Common myeloid progenitor, CD34-positive (primary cell): ENCODE measurements around the gene NAA15.
"Not testable (repeated sequence)": the region's sequence is repeated elsewhere in the genome, so short reads cannot be mapped to it uniquely, and the experiment has no call there.

Source experiments
- CTCF ChIA-PET: fragments of 350-600 bp; sonication (Branson Sonifier 250); formaldehyde crosslinking; loops from one replicate; lab custom pipeline; 2021; ENCODE audit warnings: antibody characterized with exemption; lab: Charles Lee
- POLR2A ChIA-PET: fragments of 350-600 bp; sonication (Branson Sonifier 250); formaldehyde crosslinking; loops from one replicate; lab custom pipeline; 2021; ENCODE audit warnings: antibody characterized with exemption; lab: Charles Lee
- DNase-seq, 3 donors: peaks; one replicate each; pipeline versions ENCODE4 v3.0.0 to v3.0.0-alpha.2; 2013
- H3K27ac ChIP-seq, 2 experiments: 1 replicate in 1 of 2; 2 replicates in 1 of 2; pipeline ENCODE4 v1.7.0; 2013; ENCODE audit warnings: inconsistent platforms in 2 of 2, low read length in 2 of 2, mild to moderate bottlenecking in 2 of 2, low read depth in 1 of 2, moderate library complexity in 1 of 2; ENCODE audit not compliant: severe bottlenecking in 2 of 2, insufficient read depth in 1 of 2, poor library complexity in 1 of 2
- H3K27me3 ChIP-seq, 5 experiments: replicated peaks in 2 of 5; 1 replicate in 3 of 5; 2 replicates in 2 of 5; pipeline versions ENCODE4 v1.6.1 to v1.7.0; 2013; ENCODE audit warnings: low read length in 4 of 5, mild to moderate bottlenecking in 2 of 5, moderate library complexity in 2 of 5, inconsistent platforms in 1 of 5; ENCODE audit not compliant: insufficient read depth in 5 of 5, control insufficient read depth in 4 of 5
- H3K36me3 ChIP-seq, 4 experiments: 1 replicate in 2 of 4; 2 replicates in 2 of 4; pipeline versions ENCODE4 v1.6.1 to v1.7.0; 2013; ENCODE audit warnings: low read length in 3 of 4, control low read depth in 1 of 4, mild to moderate bottlenecking in 1 of 4; ENCODE audit not compliant: control insufficient read depth in 4 of 4, insufficient read depth in 4 of 4
- H3K4me1 ChIP-seq, 4 experiments: 1 replicate in 3 of 4; 2 replicates in 1 of 4; pipeline versions ENCODE4 v1.6.1 to v1.7.1; 2013; ENCODE audit warnings: low read length in 3 of 4, mild to moderate bottlenecking in 3 of 4, control low read depth in 1 of 4, inconsistent platforms in 1 of 4, moderate library complexity in 1 of 4; ENCODE audit not compliant: control insufficient read depth in 4 of 4, insufficient read depth in 4 of 4; ENCODE audit errors: control extremely low read depth in 1 of 4
- H3K4me3 ChIP-seq, 7 experiments: 1 replicate in 4 of 7; 2 replicates in 3 of 7; pipeline versions ENCODE4 v1.5.1 to v1.7.0; 2013; ENCODE audit warnings: mild to moderate bottlenecking in 7 of 7, low read length in 6 of 7, moderate library complexity in 6 of 7, inconsistent platforms in 2 of 7, low read depth in 2 of 7, control low read depth in 1 of 7; ENCODE audit not compliant: insufficient read depth in 4 of 7, control insufficient read depth in 1 of 7; ENCODE audit errors: extremely low read depth in 1 of 7
- H3K9me3 ChIP-seq, 5 experiments: 1 replicate in 4 of 5; 2 replicates in 1 of 5; pipeline versions ENCODE4 v1.6.1 to v1.7.1; 2013; ENCODE audit warnings: low read length in 4 of 5, mild to moderate bottlenecking in 2 of 5, inconsistent platforms in 1 of 5, low read depth in 1 of 5, moderate library complexity in 1 of 5; ENCODE audit not compliant: control insufficient read depth in 4 of 5, insufficient read depth in 2 of 5; ENCODE audit errors: control extremely low read depth in 1 of 5
- WGBS: methylation state at CpG from one replicate; pipeline ENCODE4 v1.1.5; 2013; ENCODE audit not compliant: insufficient coverage; 5-methylcytosine and 5-hydroxymethylcytosine counted together

Gene NAA15

GRCh38 chr4:139315221-139315675 is 13.9 kb downstream of the NAA15 start:
- POLR2A ChIA-PET = interaction anchor here (0.8 kb wide), 1 partner anchor 14 kb away, joined by 6 read pairs; the partner anchor contains the start of gene NAA15
- H3K27me3 ChIP-seq = no peaks in the 10 kb centered on the region
- peak overlapping the region in 1 of 2 experiments; percentile 25 for H3K27ac ChIP-seq
- H3K36me3 ChIP-seq = peaks cover 0 to 3% (median 0%) of the 10 kb centered on the region in 4 experiments
- H3K9me3 ChIP-seq = no peaks in the 10 kb centered on the region
- CTCF ChIA-PET = interaction anchor here (1.3 to 1.4 kb wide), 2 partner anchors 10 to 14 kb away, joined by 3 read pairs; partner anchors contain the start of gene NAA15
- H3K4me1 ChIP-seq = peaks cover 5 to 37% (median 25%) of the 10 kb centered on the region in 4 experiments
- WGBS = 93% methylated on average over 5 of the region's 13 CpGs
- DNase-seq = peak in 1 of 3 donors; percentile 25
- H3K4me3 ChIP-seq = no peak overlapping the region

- Histone ChIP-seq H3K27ac (no peak overlapping the region), H3K4me1 (peaks cover 5 to 34% (median 23%) of the 10 kb centered on the region in 4 experiments), H3K36me3 (peaks cover 0 to 3% (median under 1%) of the 10 kb centered on the region in 4 experiments), H3K9me3 (no peaks in the 10 kb centered on the region), H3K4me3 (no peak overlapping the region), H3K27me3 (no peaks in the 10 kb centered on the region)
- CTCF ChIA-PET = interaction anchor here (0.9 to 1.7 kb wide), 3 partner anchors 8 to 23 kb away, joined by 3 read pairs; no protein-coding TSS in a partner anchor
- 92% methylated on average over 2 of the region's 2 CpGs for WGBS
- POLR2A ChIA-PET = no interaction called here
- DNase-seq = peak in 1 of 3 donors; percentile 19
Measured at GRCh38 chr4:139316733-139317132, 15.4 kb downstream of the NAA15 start.

- no peak for DNase-seq
- POLR2A ChIA-PET = no interaction called here
- no peaks in the 10 kb centered on the region for H3K9me3 ChIP-seq
- CTCF ChIA-PET = interaction anchor here (0.9 to 1.7 kb wide), 2 partner anchors 20 to 22 kb away, joined by 3 read pairs; no protein-coding TSS in a partner anchor
- peaks cover 5 to 26% (median 17%) of the 10 kb centered on the region in 4 experiments for H3K4me1 ChIP-seq
- peaks cover 0 to 3% (median under 1%) of the 10 kb centered on the region in 4 experiments for H3K36me3 ChIP-seq
- H3K27ac ChIP-seq = no peak overlapping the region
- no peak overlapping the region for H3K4me3 ChIP-seq
- no peaks in the 10 kb centered on the region for H3K27me3 ChIP-seq
Measured at GRCh38 chr4:139317635-139318034, 16.3 kb downstream of the NAA15 start.

GRCh38 chr4:139319571-139319970 is 18.3 kb downstream of the NAA15 start:
- Histone ChIP-seq H3K9me3 (no peaks in the 10 kb centered on the region), H3K4me3 (no peak overlapping the region), H3K27ac (no peak overlapping the region), H3K27me3 (no peaks in the 10 kb centered on the region), H3K36me3 (peaks cover 0 to 2% (median 0%) of the 10 kb centered on the region in 4 experiments), H3K4me1 (peaks cover 0 to 17% (median 7%) of the 10 kb centered on the region in 4 experiments)
- ChIA-PET CTCF (interaction anchor here (1.0 to 2.2 kb wide), 3 partner anchors 10 to 17 kb away, joined by 3 to 5 read pairs (median 3); partner anchors contain the start of gene NDUFC1), POLR2A (no interaction called here)
- DNase-seq = no peak
- no CpG with 5 or more reads among the region's 1 CpG for WGBS

GRCh38 chr4:139322070-139322469 is 20.8 kb downstream of the NAA15 start:
- peak in 2 of 3 donors; percentile 43 to 66 for DNase-seq
- ChIA-PET CTCF (interaction anchor here (1.0 to 1.6 kb wide), 2 partner anchors 17 to 26 kb away, joined by 3 to 5 read pairs; no protein-coding TSS in a partner anchor), POLR2A (interaction anchor here (1.6 kb wide), 1 partner anchor 21 kb away, joined by 5 read pairs; the partner anchor contains the start of gene NAA15)
- H3K9me3 ChIP-seq, H3K27ac ChIP-seq, H3K4me3 ChIP-seq, H3K4me1 ChIP-seq, H3K36me3 ChIP-seq, H3K27me3 ChIP-seq: not testable (repeated sequence)
- 78% methylated on average over 1 of the region's 1 CpG for WGBS

- H3K36me3 ChIP-seq, H3K27ac ChIP-seq, H3K9me3 ChIP-seq, H3K27me3 ChIP-seq, H3K4me3 ChIP-seq, DNase-seq, H3K4me1 ChIP-seq: not testable (repeated sequence)
- ChIA-PET POLR2A (interaction anchor here (1.6 kb wide), 1 partner anchor 22 kb away, joined by 5 read pairs; the partner anchor contains the start of gene NAA15), CTCF (interaction anchor here (1.0 to 1.6 kb wide), 3 partner anchors 9 to 27 kb away, joined by 3 to 5 read pairs (median 3); no protein-coding TSS in a partner anchor)
- WGBS = 100% methylated on average over 6 of the region's 6 CpGs
Measured at GRCh38 chr4:139322541-139322940, 21.2 kb downstream of the NAA15 start.

- no peak overlapping the region for H3K27ac ChIP-seq
- H3K4me3 ChIP-seq = no peak overlapping the region
- H3K36me3 ChIP-seq = peaks cover 2 to 12% (median 7%) of the 10 kb centered on the region in 4 experiments
- CTCF ChIA-PET = interaction anchor here (0.7 to 1.1 kb wide), 4 partner anchors 9 to 106 kb away, joined by 3 to 4 read pairs (median 3); no protein-coding TSS in a partner anchor
- H3K27me3 ChIP-seq = no peaks in the 10 kb centered on the region
- POLR2A ChIA-PET = no interaction called here
- peaks cover 0 to 7% (median 0%) of the 10 kb centered on the region in 4 experiments for H3K4me1 ChIP-seq
- no peak for DNase-seq
- WGBS = 98% methylated on average over 4 of the region's 6 CpGs
- peaks cover 0 to 3% (median 0%) of the 10 kb centered on the region in 5 experiments for H3K9me3 ChIP-seq
Measured at GRCh38 chr4:139324620-139325019, 23.3 kb downstream of the NAA15 start.
